Hindlimb muscle (tissue), 1 donor: ENCODE results near the gene THOC1. TPM values are rescaled to one million over a fixed set of nuclear protein-coding genes. Genes with fewer than 3 reads are reported as not detected.

Experiments used
- DNase-seq: peaks from one replicate; pipeline ENCODE4 v3.0.0-alpha.2; 2013
- polyA plus RNA-seq: library from polyadenylated mRNA; unstranded; fragments of 120-200 nt; gene quantifications from one replicate; pipeline ENCODE4 v1.2.1, GENCODE V29; 2013; ENCODE audit not compliant: insufficient read length

The THOC1 gene
- polyA plus RNA-seq, 1 donor: 47.0 TPM

DNA sequence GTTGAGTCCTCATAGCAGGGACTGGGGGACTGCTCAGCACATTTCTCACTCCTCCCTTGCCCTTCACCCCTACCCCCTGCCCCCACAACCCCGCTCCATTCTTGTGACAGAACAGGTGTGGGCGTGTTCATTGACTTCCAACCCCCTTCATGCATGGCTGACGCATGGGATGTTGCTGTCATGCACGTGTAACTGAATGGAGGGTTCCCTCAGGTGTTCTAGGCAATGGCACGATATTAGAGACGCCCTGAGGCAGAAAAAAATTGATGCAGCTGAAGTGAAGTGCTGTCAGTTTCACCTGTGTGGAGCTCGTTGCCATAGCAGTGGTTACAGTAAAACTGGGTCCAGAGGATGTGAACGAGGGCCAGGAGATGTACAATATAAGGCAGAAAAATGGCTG is 6.5 kb upstream of the THOC1 start:
- no peak for DNase-seq

GRCh38 chr18:273525-273924 is 5.7 kb upstream of the THOC1 start:
- no peak for DNase-seq

- no peak for DNase-seq
Measured at GRCh38 chr18:272650-273049, 4.8 kb upstream of the THOC1 start.

GRCh38 chr18:269480-270095 is 1.7 kb upstream of the THOC1 start:
- no peak for DNase-seq

- DNase-seq: no peak
Measured at GRCh38 chr18:267380-267687, 513 bp downstream of the THOC1 start.

DNA sequence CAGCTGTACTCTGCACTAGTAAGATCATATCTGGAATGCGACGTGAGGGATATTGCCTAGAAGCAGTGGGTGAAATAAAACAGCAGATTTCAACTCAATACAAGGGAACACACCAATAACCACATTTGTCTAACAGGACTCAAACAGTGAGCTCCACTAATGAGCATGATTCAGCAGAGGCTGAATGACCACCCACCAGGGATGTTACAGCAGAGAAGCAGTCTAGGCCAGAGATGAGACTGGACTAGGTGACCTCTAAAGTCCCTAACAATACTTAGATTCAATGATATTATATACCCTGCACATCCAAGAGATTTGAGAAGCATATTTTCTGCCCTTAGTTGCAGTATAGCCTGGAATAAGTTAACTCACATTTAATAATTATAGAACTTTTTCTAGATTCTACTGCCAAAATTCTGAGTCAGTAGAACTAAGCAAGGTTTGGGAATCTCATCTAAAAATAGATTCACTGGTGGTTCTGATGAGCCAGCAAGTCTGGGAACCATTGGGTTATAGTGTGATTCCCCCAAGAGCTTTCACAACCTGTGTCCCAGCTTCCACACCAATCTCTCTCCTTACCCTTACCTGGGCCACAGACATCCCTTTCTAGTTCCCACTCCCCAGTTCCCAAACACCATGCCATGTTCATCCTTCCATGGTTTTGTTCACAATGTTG is 6.3 kb downstream of the THOC1 start:
- no peak for DNase-seq

- no peak for DNase-seq
Measured at GRCh38 chr18:260547-260946, 7.3 kb downstream of the THOC1 start.

DNA sequence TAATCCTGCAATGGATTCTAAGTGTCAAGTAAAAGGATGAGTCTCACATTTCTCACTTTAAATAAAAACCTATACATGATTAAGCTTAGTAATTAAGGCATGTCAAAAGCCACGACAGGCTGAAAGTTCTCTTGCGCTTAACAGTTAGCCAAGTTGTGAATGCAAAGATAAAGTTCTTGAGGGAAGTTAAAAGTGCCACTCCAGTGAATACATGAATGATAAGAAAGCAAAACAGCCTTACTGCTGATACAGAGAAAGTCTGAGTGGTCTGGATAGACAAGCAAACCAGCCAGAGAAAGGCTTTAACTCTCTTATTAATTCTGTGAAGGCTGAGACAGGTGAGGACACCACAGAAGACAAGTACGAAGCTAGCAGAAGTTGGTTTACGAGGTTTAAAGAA is 12.7 kb downstream of the THOC1 start:
- DNase-seq: no peak

DNA sequence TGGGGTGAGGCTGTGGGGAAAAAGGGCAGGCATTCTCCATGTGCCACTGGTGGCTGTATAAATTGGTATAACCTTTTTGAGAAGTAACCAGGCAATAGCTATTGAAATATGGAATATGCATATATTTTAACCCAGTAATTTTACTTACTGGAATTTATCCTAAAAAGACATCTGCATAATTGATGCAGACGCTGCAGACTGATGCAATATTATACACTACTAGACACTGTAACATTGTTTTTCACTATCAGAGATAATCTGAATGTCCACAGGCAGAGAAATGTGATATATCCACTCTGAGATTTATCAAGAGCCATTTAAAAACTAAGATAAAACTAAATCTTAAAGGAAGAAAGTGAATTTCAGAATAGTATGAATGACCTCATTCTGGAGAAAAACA is 14.7 kb downstream of the THOC1 start:
- no peak for DNase-seq

GRCh38 chr18:251572-251971 is 16.3 kb downstream of the THOC1 start:
- no peak for DNase-seq

DNA sequence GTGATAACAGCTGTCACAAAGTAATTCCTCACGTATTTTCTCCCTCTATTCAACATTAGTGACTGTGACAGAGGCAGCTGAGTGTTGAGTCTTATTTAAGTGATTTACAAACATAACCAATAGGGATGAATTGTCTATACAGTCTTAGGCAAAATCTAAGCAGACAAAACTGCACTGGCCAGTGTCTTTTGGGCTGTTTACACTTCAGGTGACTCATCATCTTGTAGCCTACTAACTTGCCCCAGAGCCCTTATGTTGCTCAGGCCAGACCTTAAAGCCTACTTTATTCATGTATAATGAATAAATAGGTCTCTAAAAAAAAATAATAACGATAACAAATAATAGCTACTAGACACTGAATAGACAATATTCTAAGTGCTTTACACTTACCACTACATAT is 17.2 kb downstream of the THOC1 start:
- no peak for DNase-seq

DNA sequence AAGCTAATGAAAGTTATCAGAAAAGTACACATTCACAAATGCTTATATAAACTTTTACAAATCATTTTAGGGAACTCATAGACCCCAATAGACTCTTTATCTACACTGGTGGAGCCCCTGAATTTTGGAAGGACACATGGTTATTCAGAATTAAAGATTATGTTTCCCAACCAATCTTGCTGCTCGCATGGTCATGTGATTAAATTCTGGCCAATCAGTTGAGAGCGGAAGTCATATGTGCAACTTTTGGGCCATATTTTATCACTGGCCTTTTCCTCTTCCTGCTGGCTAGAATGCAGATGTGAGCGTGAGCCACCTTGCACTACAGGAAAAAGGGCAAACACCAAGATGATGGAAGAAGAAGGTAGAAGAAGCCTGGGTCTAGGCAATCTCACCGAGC is 19.8 kb downstream of the THOC1 start:
- no peak for DNase-seq

GRCh38 chr18:245282-245847 is 22.5 kb downstream of the THOC1 start:
- DNase-seq: no peak

DNA sequence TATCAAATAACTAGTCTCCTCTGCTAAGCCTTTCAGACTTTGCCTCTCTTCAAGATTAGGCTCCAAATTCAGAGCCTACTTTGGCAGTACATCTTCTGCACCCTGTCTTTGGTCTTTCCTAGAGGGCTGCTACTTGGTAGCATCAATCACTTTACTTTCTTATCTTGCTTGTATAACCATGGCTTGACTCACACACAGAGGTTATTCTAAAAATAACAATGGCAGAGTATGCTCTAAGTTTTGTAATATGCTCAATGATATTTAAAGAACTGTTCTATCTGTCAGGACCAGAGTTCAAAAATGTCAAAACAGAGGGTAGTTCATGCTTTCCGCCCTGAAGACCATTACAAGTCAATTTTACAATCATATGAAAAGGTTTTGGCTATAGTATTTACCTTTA is 27.7 kb downstream of the THOC1 start:
- DNase-seq: no peak

GRCh38 chr18:231563-231962 is 36.3 kb downstream of the THOC1 start:
- no peak for DNase-seq

DNA sequence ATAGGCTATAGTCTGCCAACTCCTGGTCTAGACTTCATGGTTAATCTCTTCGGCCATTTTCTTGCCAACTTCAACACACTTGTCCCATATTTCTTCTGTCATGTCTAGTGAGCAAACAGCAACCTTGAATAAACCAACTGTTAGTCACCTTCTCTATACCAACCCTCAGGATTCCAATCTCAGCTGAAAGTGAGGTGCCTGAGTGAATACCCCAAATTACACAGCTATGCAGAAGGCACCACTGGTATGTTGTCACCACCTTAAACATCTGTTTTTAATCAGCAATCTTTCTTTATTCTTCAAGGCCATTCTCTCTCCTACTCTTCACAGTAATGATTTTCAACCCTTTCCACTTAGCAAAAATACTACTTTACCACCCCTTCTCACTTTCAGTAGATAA is 39.3 kb downstream of the THOC1 start:
- DNase-seq: no peak

DNA sequence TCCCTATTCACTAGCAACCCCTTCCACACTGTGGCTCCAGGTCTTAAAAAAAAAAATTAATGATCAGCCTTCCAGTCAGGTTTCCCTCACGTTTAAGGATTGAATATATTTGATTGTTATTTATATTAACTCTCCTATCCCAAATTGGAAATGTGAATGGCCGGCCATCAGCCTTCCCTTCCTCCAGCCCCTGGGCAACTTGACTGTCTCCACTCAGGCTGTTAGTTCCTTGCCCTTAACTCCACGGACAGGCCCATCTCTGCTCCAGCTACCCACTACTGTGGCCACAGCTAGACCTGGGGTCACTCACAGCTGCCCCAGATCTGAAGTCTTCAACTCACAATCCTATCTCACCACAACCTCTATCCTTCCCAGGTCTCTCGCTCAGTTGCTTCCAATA is 39.9 kb downstream of the THOC1 start:
- no peak for DNase-seq

GRCh38 chr18:227374-227773 is 40.5 kb downstream of the THOC1 start:
- DNase-seq: no peak

GRCh38 chr18:225745-226144 is 42.1 kb downstream of the THOC1 start:
- no peak for DNase-seq

DNA sequence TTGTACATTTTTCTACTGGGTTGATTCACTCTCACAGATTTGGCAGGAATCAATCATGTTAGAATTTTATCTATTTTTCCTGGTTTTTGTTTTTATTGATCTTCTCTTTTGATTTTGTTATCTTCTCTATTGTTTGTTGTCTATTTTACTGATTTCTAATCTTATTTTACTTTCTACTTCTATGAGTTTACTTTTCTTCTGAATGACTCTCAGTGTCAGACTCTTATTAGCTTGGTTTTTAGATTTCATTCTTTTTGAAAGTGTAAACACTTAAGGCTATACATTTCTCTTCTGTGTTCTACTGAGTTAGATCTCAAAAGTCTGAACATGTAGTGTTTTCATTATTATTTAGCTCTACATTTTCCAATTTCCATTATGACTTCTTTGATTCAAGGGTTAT is 47.1 kb downstream of the THOC1 start:
- no peak for DNase-seq

DNA sequence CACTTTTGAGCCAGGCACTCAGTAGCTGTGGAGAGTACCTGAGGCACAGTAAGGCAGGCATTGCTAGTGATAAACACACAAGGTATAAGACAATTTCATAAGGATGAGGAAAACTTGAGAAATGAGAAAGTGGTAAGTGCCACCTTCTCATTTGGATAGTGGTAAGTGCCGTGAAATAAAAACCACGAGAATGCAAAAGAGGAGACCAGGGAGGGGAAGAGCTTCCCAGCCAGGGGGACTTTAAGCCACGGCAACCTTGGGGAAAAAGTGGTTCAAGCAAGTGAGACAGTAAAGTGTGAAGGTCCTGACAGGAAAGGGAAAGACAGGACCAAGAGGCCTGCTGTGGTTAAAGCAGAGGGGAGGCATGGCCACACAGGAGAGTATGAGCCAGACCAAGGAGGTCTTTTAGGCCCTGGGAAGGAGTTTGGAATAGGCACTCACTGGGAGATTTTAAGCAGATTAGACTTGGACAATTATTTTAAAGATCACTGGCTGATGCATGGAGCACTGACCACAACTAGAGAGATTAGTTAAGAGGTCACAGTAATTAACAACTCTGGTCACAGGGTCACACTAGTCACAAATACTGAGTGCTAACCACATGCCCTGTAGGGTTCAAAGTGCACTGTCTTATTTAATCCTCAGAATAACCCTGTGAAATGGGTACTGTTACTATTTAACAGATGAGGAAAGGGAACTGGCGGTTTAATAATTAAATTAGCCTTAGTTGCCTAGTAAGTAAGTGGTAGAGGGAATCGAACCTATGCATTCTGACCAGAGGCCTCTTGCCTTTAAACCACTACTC is 50.1 kb downstream of the THOC1 start:
- DNase-seq: no peak

GRCh38 chr18:215448-216010 is 52.3 kb downstream of the THOC1 start:
- DNase-seq: no peak

GRCh38 chr18:213966-214365 is 53.9 kb downstream of the THOC1 start:
- no peak for DNase-seq

- DNase-seq: no peak
Measured at GRCh38 chr18:213505-213904, 54.3 kb downstream of the THOC1 start.
